ENCODE data around the gene CASKIN2. TPM values are rescaled to one million over a fixed set of nuclear protein-coding genes. Genes with fewer than 3 reads are reported as not detected.

The CASKIN2 gene
- total RNA-seq, 6 experiments from 2014 or later: 9.0 to 26.0 (median 12.0) TPM

- Histone ChIP-seq H3K9me3 (no peaks in the 10 kb centered on the region), H3K36me3 (peaks cover 0 to 7% (median 3%) of the 10 kb centered on the region in 4 donors), H3K4me1 (peaks cover 0 to 20% (median 0%) of the 10 kb centered on the region in 4 donors), H3K27ac (peak overlapping the region; percentile 26 to 53 (median 47)), H3K4me3 (no peak overlapping the region), H3K27me3 (no peaks in the 10 kb centered on the region)
- TF ChIP-seq POLR2A (IDR thresholded peaks at IDR 0.05) (no peak), CTCF (IDR thresholded peaks at IDR 0.05) (no peak)
- DNase-seq (no peak), ATAC-seq (peak; percentile 47 to 69 (median 60))
- no CpG with 5 or more reads among the region's 3 CpGs for WGBS (ENCODE audit: insufficient coverage, low coverage, low lambda C conversion rate, missing lambda C conversion rate)
- intact Hi-C loops (cut with DNase I): no loop called here
These were observed 39.5 kb downstream of the CASKIN2 start for GRCh38 chr17:75475851-75476250.

- H3K9me3 ChIP-seq: no peaks in the 10 kb centered on the region
- WGBS (ENCODE audit: insufficient coverage, low coverage, low lambda C conversion rate, missing lambda C conversion rate): 94% methylated on average over 2 of the region's 13 CpGs
- H3K4me3 ChIP-seq: no peak overlapping the region
- TF ChIP-seq POLR2A (IDR thresholded peaks at IDR 0.05): no peak
- no peak for TF ChIP-seq CTCF (IDR thresholded peaks at IDR 0.05)
- peaks cover 0 to 7% (median 3%) of the 10 kb centered on the region in 4 donors for H3K36me3 ChIP-seq
- DNase-seq (no peak), ATAC-seq (peak in 1 of 4 donors; percentile 10)
- peak overlapping the region in 2 of 3 donors; percentile 47 to 53 for H3K27ac ChIP-seq
- no peaks in the 10 kb centered on the region for H3K27me3 ChIP-seq
- intact Hi-C loops (cut with DNase I): no loop called here
- H3K4me1 ChIP-seq: peaks cover 0 to 20% (median 0%) of the 10 kb centered on the region in 4 donors
These were observed 40.0 kb downstream of the CASKIN2 start for GRCh38 chr17:75475144-75475835.

- Histone ChIP-seq H3K4me3 (no peak overlapping the region), H3K27me3 (no peaks in the 10 kb centered on the region), H3K27ac (peak overlapping the region in 1 of 3 donors; percentile 53), H3K36me3 (peaks cover 0 to 7% (median 3%) of the 10 kb centered on the region in 4 donors), H3K4me1 (peaks cover 0 to 20% (median 0%) of the 10 kb centered on the region in 4 donors), H3K9me3 (no peaks in the 10 kb centered on the region)
- no peak for DNase-seq
- TF ChIP-seq CTCF (IDR thresholded peaks at IDR 0.05) (no peak), POLR2A (IDR thresholded peaks at IDR 0.05) (no peak)
- ATAC-seq: no peak
- intact Hi-C loops (cut with DNase I): no loop called here
- no CpG with 5 or more reads among the region's 6 CpGs for WGBS (ENCODE audit: insufficient coverage, low coverage, low lambda C conversion rate, missing lambda C conversion rate)
These were observed 40.6 kb downstream of the CASKIN2 start for GRCh38 chr17:75474736-75475135.

GRCh38 chr17:75473246-75473645, 42.1 kb downstream of the CASKIN2 start:
- Histone ChIP-seq H3K4me3 (no peak overlapping the region), H3K27me3 (no peaks in the 10 kb centered on the region), H3K4me1 (peaks cover 0 to 23% (median 0%) of the 10 kb centered on the region in 4 donors), H3K9me3 (no peaks in the 10 kb centered on the region), H3K36me3 (peaks cover 0 to 7% (median 3%) of the 10 kb centered on the region in 4 donors), H3K27ac (no peak overlapping the region)
- WGBS (ENCODE audit: insufficient coverage, low coverage, low lambda C conversion rate, missing lambda C conversion rate): no CpG with 5 or more reads among the region's 2 CpGs
- TF ChIP-seq POLR2A (IDR thresholded peaks at IDR 0.05): no peak
- TF ChIP-seq CTCF (IDR thresholded peaks at IDR 0.05): no peak
- no peak for ATAC-seq
- intact Hi-C loops (cut with DNase I): no loop called here
- no peak for DNase-seq
